GM23338 (cell line): ENCODE results near the gene MINAR1. TPM values are rescaled to one million over a fixed set of nuclear protein-coding genes. Genes with fewer than 3 reads are reported as not detected.

Experiments
- ATAC-seq: fragments of 200-7000 bp; cut with Tn5 transposase; 3 replicates; pipeline ENCODE4 v1.9.1; 2020
- DNase-seq: peaks from one replicate; pipeline ENCODE4 v3.0.0-alpha.2; 2015; ENCODE audit warnings: low spot score
- H2AFZ ChIP-seq: fragments of 200-600 bp; sonication (generic); 2 replicates; pipeline ENCODE4 v1.8.0; 2016; ENCODE audit warnings: antibody characterized with exemption, mild to moderate bottlenecking, moderate library complexity
- H3F3A ChIP-seq: fragments of 200-600 bp; sonication (generic); replicated peaks from 2 replicates; pipeline ENCODE4 v1.8.0; 2017; ENCODE audit warnings: antibody characterized with exemption, mixed run types, low read depth
- H3K27ac ChIP-seq: fragments of 200-600 bp; sonication (generic); 2 replicates; pipeline ENCODE4 v1.6.1; 2016; ENCODE audit warnings: low read depth
- H3K27me3 ChIP-seq: fragments of 200-600 bp; sonication (generic); 2 replicates; pipeline ENCODE4 v1.8.0; 2016; ENCODE audit warnings: mild to moderate bottlenecking, mixed run types, moderate library complexity; ENCODE audit not compliant: insufficient read depth
- H3K36me3 ChIP-seq: fragments of 200-600 bp; sonication (generic); 2 replicates; pipeline ENCODE4 v1.8.0; 2016; ENCODE audit warnings: mild to moderate bottlenecking; ENCODE audit not compliant: insufficient read depth
- H3K4me1 ChIP-seq: fragments of 200-600 bp; sonication (generic); 2 replicates; pipeline ENCODE4 v1.8.0; 2016; ENCODE audit warnings: mild to moderate bottlenecking, moderate library complexity; ENCODE audit not compliant: insufficient read depth
- H3K4me2 ChIP-seq: fragments of 200-600 bp; sonication (generic); 2 replicates; pipeline ENCODE4 v1.7.1; 2017; ENCODE audit warnings: mixed run types
- H3K4me3 ChIP-seq: fragments of 200-600 bp; sonication (generic); 2 replicates; pipeline ENCODE4 v1.6.1; 2016; ENCODE audit warnings: mixed run types
- H3K79me2 ChIP-seq: fragments of 200-600 bp; sonication (generic); replicated peaks from 2 replicates; pipeline ENCODE4 v1.8.0; 2017; ENCODE audit warnings: mild to moderate bottlenecking; ENCODE audit not compliant: insufficient read depth
- H3K9me2 ChIP-seq: fragments of 200-600 bp; sonication (generic); 2 replicates; pipeline ENCODE4 v1.8.0; 2017; ENCODE audit not compliant: insufficient read depth
- H4K20me1 ChIP-seq: fragments of 200-600 bp; sonication (generic); replicated peaks from 2 replicates; pipeline ENCODE4 v1.8.0; 2017; ENCODE audit warnings: mild to moderate bottlenecking; ENCODE audit not compliant: insufficient read depth
- H3K27ac Mint-ChIP-seq: 2 replicates; pipeline ENCODE4 v1.8.0; 2020; ENCODE audit warnings: inconsistent platforms, mild to moderate bottlenecking, moderate library complexity, mixed read lengths
- H3K27me3 Mint-ChIP-seq: 3 replicates; pipeline ENCODE4 v1.8.0; 2022; ENCODE audit warnings: low read depth, mild to moderate bottlenecking, moderate library complexity, mixed read lengths, inconsistent platforms; ENCODE audit not compliant: insufficient read depth, poor library complexity
- H3K36me3 Mint-ChIP-seq: 3 replicates; pipeline ENCODE4 v1.8.0; 2021; ENCODE audit warnings: low read depth, mild to moderate bottlenecking, inconsistent platforms, moderate library complexity, mixed read lengths
- H3K4me1 Mint-ChIP-seq: 3 replicates; pipeline ENCODE4 v1.8.0; 2020; ENCODE audit warnings: mild to moderate bottlenecking, inconsistent platforms, mixed read lengths
- H3K4me3 Mint-ChIP-seq: 3 replicates; pipeline ENCODE4 v1.8.0; 2021; ENCODE audit warnings: moderate library complexity, mild to moderate bottlenecking, inconsistent platforms, mixed read lengths
- H3K9me3 Mint-ChIP-seq: 3 replicates; pipeline ENCODE4 v1.8.0; 2020; ENCODE audit warnings: moderate library complexity, mild to moderate bottlenecking, inconsistent platforms, mixed read lengths
- EZH2 ChIP-seq: fragments of 200-600 bp; sonication (generic); IDR thresholded peaks from one replicate; pipeline ENCODE4 v1.8.0; 2017; ENCODE audit warnings: antibody characterized with exemption, mild to moderate bottlenecking, low read depth; ENCODE audit not compliant: unreplicated experiment
- EZH2phosphoT487 ChIP-seq: fragments of 200-600 bp; sonication (generic); IDR thresholded peaks from one replicate; pipeline ENCODE4 v1.8.1; 2018; ENCODE audit warnings: antibody characterized with exemption; ENCODE audit not compliant: unreplicated experiment
- POLR2AphosphoS5 ChIP-seq: IDR thresholded peaks from 2 replicates; pipeline ENCODE4 v1.6.1; 2016; ENCODE audit warnings: antibody characterized with exemption, low read depth
- ZNF331 ChIP-seq: fragments of 250-450 bp; sonication (Bioruptor Pico); IDR thresholded peaks from 2 replicates; pipeline ENCODE4 v1.5.0; 2020; ENCODE audit warnings: low read depth, mild to moderate bottlenecking, moderate library complexity
- polyA plus RNA-seq: library from polyadenylated mRNA; unstranded; fragments of >200 nt; fragmentation: Nextera tagmentation; extraction: Ambion mirVana; gene quantifications from 2 replicates; pipeline ENCODE4 v1.2.1, GENCODE V29; 2016
- total RNA-seq: library from RNA; depleted of rRNA; stranded (reverse); fragments of >200 nt; shearing (Covaris generic); gene quantifications from 2 replicates; pipeline ENCODE4 v1.2.3, GENCODE V29; 2014
- TF ChIP-seq, protein P1 (sequence below), 2 experiments: fragments of 200-600 bp in 1 of 2; sonication (generic) in 1 of 2; conservative IDR thresholded peaks; 2 replicates each; pipeline versions ENCODE4 v1.5.1 to v1.6.1; 2016 to 2017; ENCODE audit warnings: antibody characterized with exemption in 2 of 2, low read depth in 2 of 2, mild to moderate bottlenecking in 2 of 2, moderate library complexity in 1 of 2
- TF ChIP-seq, protein P2 (sequence below): fragments of 250-450 bp; sonication (Bioruptor Pico); IDR thresholded peaks from 2 replicates; pipeline ENCODE4 v1.5.0; 2020; ENCODE audit warnings: mild to moderate bottlenecking, moderate library complexity
- TF ChIP-seq, protein P3 (sequence below): IDR thresholded peaks from 2 replicates; pipeline ENCODE4 v1.6.1; 2016; ENCODE audit warnings: antibody characterized with exemption

Gene MINAR1
- total and polyA plus RNA-seq, 2 experiments from 2014 or later: 0.32 to 1.4 TPM

DNA sequence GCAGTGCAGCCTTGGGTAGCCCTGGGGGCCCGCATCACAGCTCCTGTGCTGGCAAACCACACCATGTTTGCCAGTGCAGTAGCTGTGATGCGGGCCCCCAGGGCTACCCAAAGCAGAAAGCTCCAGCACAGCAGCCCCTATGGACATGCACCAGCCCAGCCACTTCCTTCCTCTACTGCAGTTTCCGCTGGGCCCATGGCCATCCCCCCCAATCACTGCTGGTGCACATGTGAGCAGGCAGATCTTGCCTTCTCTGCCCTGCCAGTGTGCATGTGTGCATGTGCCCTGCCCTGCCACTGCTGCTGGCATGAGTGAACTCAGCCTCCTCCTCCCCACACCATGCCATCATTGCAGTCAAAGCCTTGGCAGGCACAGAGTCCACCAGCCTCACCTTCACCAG, 20.1 kb upstream of the MINAR1 start:
- peaks cover 6% of the 10 kb centered on the region for H3K27me3 Mint-ChIP-seq
- Histone ChIP-seq H3K4me3 (no peak overlapping the region), H3K4me1 (peaks cover 32% of the 10 kb centered on the region), H3K27ac (no peak overlapping the region), H3K27me3 (no peaks in the 10 kb centered on the region), H3F3A (no peaks in the 10 kb centered on the region), H2AFZ (no peak overlapping the region), H3K79me2 (no peaks in the 10 kb centered on the region), H4K20me1 (no peaks in the 10 kb centered on the region), H3K9me2 (no peaks in the 10 kb centered on the region), H3K36me3 (no peaks in the 10 kb centered on the region), H3K4me2 (no peak overlapping the region)
- DNase-seq: no peak
- H3K4me1 Mint-ChIP-seq: peaks cover 36% of the 10 kb centered on the region
- no peak overlapping the region for H3K27ac Mint-ChIP-seq
- H3K4me3 Mint-ChIP-seq: no peak overlapping the region
- no peaks in the 10 kb centered on the region for H3K36me3 Mint-ChIP-seq
- TF ChIP-seq EZH2 (no peak), ZNF331 (CRISPR knock-in tag) (no peak), POLR2AphosphoS5 (no peak), EZH2phosphoT487 (no peak)
- TF ChIP-seq, protein P1, sequence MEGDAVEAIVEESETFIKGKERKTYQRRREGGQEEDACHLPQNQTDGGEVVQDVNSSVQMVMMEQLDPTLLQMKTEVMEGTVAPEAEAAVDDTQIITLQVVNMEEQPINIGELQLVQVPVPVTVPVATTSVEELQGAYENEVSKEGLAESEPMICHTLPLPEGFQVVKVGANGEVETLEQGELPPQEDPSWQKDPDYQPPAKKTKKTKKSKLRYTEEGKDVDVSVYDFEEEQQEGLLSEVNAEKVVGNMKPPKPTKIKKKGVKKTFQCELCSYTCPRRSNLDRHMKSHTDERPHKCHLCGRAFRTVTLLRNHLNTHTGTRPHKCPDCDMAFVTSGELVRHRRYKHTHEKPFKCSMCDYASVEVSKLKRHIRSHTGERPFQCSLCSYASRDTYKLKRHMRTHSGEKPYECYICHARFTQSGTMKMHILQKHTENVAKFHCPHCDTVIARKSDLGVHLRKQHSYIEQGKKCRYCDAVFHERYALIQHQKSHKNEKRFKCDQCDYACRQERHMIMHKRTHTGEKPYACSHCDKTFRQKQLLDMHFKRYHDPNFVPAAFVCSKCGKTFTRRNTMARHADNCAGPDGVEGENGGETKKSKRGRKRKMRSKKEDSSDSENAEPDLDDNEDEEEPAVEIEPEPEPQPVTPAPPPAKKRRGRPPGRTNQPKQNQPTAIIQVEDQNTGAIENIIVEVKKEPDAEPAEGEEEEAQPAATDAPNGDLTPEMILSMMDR (conservative IDR thresholded peaks at IDR 0.05; ENCODE audit: low read depth in 2 of 2): no peak
- TF ChIP-seq, protein P2, sequence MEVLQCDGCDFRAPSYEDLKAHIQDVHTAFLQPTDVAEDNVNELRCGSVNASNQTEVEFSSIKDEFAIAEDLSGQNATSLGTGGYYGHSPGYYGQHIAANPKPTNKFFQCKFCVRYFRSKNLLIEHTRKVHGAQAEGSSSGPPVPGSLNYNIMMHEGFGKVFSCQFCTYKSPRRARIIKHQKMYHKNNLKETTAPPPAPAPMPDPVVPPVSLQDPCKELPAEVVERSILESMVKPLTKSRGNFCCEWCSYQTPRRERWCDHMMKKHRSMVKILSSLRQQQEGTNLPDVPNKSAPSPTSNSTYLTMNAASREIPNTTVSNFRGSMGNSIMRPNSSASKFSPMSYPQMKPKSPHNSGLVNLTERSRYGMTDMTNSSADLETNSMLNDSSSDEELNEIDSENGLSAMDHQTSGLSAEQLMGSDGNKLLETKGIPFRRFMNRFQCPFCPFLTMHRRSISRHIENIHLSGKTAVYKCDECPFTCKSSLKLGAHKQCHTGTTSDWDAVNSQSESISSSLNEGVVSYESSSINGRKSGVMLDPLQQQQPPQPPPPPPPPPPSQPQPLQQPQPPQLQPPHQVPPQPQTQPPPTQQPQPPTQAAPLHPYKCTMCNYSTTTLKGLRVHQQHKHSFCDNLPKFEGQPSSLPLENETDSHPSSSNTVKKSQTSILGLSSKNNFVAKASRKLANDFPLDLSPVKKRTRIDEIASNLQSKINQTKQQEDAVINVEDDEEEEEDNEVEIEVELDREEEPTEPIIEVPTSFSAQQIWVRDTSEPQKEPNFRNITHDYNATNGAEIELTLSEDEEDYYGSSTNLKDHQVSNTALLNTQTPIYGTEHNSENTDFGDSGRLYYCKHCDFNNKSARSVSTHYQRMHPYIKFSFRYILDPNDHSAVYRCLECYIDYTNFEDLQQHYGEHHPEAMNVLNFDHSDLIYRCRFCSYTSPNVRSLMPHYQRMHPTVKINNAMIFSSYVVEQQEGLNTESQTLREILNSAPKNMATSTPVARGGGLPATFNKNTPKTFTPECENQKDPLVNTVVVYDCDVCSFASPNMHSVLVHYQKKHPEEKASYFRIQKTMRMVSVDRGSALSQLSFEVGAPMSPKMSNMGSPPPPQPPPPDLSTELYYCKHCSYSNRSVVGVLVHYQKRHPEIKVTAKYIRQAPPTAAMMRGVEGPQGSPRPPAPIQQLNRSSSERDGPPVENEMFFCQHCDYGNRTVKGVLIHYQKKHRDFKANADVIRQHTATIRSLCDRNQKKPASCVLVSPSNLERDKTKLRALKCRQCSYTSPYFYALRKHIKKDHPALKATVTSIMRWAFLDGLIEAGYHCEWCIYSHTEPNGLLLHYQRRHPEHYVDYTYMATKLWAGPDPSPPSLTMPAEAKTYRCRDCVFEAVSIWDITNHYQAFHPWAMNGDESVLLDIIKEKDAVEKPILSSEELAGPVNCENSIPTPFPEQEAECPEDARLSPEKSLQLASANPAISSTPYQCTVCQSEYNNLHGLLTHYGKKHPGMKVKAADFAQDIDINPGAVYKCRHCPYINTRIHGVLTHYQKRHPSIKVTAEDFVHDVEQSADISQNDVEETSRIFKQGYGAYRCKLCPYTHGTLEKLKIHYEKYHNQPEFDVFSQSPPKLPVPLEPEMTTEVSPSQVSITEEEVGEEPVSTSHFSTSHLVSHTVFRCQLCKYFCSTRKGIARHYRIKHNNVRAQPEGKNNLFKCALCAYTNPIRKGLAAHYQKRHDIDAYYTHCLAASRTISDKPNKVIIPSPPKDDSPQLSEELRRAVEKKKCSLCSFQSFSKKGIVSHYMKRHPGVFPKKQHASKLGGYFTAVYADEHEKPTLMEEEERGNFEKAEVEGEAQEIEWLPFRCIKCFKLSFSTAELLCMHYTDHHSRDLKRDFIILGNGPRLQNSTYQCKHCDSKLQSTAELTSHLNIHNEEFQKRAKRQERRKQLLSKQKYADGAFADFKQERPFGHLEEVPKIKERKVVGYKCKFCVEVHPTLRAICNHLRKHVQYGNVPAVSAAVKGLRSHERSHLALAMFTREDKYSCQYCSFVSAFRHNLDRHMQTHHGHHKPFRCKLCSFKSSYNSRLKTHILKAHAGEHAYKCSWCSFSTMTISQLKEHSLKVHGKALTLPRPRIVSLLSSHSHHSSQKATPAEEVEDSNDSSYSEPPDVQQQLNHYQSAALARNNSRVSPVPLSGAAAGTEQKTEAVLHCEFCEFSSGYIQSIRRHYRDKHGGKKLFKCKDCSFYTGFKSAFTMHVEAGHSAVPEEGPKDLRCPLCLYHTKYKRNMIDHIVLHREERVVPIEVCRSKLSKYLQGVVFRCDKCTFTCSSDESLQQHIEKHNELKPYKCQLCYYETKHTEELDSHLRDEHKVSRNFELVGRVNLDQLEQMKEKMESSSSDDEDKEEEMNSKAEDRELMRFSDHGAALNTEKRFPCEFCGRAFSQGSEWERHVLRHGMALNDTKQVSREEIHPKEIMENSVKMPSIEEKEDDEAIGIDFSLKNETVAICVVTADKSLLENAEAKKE: no peak
- TF ChIP-seq, protein P3, sequence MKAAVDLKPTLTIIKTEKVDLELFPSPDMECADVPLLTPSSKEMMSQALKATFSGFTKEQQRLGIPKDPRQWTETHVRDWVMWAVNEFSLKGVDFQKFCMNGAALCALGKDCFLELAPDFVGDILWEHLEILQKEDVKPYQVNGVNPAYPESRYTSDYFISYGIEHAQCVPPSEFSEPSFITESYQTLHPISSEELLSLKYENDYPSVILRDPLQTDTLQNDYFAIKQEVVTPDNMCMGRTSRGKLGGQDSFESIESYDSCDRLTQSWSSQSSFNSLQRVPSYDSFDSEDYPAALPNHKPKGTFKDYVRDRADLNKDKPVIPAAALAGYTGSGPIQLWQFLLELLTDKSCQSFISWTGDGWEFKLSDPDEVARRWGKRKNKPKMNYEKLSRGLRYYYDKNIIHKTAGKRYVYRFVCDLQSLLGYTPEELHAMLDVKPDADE: no peak
- H3K9me3 Mint-ChIP-seq: no peaks in the 10 kb centered on the region
- ATAC-seq: no peak
